Coronary artery (tissue), 2 donors: ENCODE data around the gene GNG4.
"Not testable (repeated sequence)": the region's sequence is repeated elsewhere in the genome, so short reads cannot be mapped to it uniquely, and the experiment has no call there.

Experiments
- DNase-seq: peaks from one replicate; pipeline ENCODE4 v3.0.0-alpha.2; 2017; ENCODE audit warnings: low spot score
- H3K27ac ChIP-seq, 2 donors: fragments of 200-600 bp; sonication (generic); one replicate each; pipeline ENCODE4 v1.5.1; 2016 to 2019
- H3K4me3 ChIP-seq: fragments of 200-600 bp; sonication (generic); 2 replicates; pipeline ENCODE4 v1.5.1; 2016; ENCODE audit warnings: mild to moderate bottlenecking, moderate library complexity
- TF ChIP-seq, protein P1 (sequence below): fragments of 200-600 bp; sonication (generic); IDR thresholded peaks from one replicate; pipeline ENCODE4 v1.5.1; 2019; ENCODE audit warnings: antibody characterized with exemption

The GNG4 gene

GRCh38 chr1:235595079-235595478 is 54.5 kb downstream of the GNG4 start:
- Histone ChIP-seq H3K4me3 (no peak overlapping the region), H3K27ac (no peak overlapping the region)
- TF ChIP-seq, protein P1, sequence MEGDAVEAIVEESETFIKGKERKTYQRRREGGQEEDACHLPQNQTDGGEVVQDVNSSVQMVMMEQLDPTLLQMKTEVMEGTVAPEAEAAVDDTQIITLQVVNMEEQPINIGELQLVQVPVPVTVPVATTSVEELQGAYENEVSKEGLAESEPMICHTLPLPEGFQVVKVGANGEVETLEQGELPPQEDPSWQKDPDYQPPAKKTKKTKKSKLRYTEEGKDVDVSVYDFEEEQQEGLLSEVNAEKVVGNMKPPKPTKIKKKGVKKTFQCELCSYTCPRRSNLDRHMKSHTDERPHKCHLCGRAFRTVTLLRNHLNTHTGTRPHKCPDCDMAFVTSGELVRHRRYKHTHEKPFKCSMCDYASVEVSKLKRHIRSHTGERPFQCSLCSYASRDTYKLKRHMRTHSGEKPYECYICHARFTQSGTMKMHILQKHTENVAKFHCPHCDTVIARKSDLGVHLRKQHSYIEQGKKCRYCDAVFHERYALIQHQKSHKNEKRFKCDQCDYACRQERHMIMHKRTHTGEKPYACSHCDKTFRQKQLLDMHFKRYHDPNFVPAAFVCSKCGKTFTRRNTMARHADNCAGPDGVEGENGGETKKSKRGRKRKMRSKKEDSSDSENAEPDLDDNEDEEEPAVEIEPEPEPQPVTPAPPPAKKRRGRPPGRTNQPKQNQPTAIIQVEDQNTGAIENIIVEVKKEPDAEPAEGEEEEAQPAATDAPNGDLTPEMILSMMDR = no peak
- no peak for DNase-seq

GRCh38 chr1:235594281-235594895 is 55.2 kb downstream of the GNG4 start:
- H3K4me3 ChIP-seq, DNase-seq, H3K27ac ChIP-seq: not testable (repeated sequence)

- TF ChIP-seq, protein P1 = no peak
- DNase-seq = no peak
- H3K27ac ChIP-seq = no peak overlapping the region
- H3K4me3 ChIP-seq = no peak overlapping the region
Measured at GRCh38 chr1:235588916-235589515, 60.6 kb downstream of the GNG4 start.

DNA sequence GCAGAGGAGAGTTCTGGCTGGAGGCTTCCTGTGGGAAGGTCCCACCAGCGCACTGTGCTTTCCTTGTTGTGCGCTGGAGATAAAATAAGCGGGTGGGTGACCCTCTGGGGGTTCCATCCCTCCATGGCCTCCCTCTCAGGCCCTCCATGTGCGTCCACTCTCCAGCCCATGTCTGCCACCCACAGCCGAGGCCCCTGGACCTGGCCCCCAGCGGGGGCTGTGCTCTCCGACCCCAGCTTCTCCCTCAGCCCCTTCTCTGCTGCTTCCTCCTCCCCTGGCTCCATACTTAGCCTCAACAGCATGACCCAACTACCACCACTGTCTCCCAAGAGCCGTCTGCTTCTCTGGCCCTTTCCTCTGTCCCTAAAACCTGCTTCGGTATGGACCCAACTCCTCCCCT is 61.4 kb downstream of the GNG4 start:
- DNase-seq = no peak
- TF ChIP-seq, protein P1 = no peak
- Histone ChIP-seq H3K27ac (no peak overlapping the region), H3K4me3 (no peak overlapping the region)

GRCh38 chr1:235586992-235587391 is 62.6 kb downstream of the GNG4 start:
- no peak for DNase-seq
- no peak overlapping the region for H3K4me3 ChIP-seq
- TF ChIP-seq, protein P1 = no peak
- no peak overlapping the region for H3K27ac ChIP-seq

- Histone ChIP-seq H3K4me3 (no peak overlapping the region), H3K27ac (no peak overlapping the region)
- TF ChIP-seq, protein P1 = no peak
- DNase-seq = no peak
Measured at GRCh38 chr1:235586413-235586812, 63.2 kb downstream of the GNG4 start.

DNA sequence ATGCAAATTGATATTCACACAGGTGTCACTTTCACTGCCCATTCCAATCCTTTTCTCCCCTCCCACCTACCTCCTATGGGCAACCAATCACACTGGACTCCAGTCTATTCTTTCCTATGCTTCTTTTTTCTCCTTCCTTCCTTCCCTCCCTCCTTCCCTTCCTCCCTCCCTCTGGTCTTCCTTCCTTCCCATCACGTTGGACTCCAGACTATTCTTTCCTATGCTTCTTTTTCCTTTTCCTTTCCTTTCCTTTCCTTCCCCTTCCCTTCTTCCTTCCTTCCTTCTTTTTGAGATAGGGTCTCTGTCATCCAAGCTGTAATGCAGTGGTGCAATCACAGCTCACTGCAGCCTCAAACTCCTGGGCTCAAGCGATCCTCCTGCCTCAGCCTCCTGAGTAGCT is 64.6 kb downstream of the GNG4 start:
- TF ChIP-seq, protein P1 = no peak
- H3K4me3 ChIP-seq = no peak overlapping the region
- H3K27ac ChIP-seq = no peak overlapping the region
- DNase-seq = no peak
